Tibial nerve (tissue), 4 donors: ENCODE data around the gene SCYGR1. TPM values are rescaled to one million over a fixed set of nuclear protein-coding genes. Genes with fewer than 3 reads are reported as not detected.

Source experiments
- DNase-seq, 2 donors: peaks; one replicate each; pipeline ENCODE4 v3.0.0-alpha.2; 2019; ENCODE audit warnings: low spot score in 2 of 2
- H3K27ac ChIP-seq, 4 donors: fragments of 200-600 bp; sonication (generic) in 3 of 4; one replicate each; pipeline ENCODE4 v1.5.1; 2017 to 2019; ENCODE audit warnings: mild to moderate bottlenecking in 1 of 4
- H3K27me3 ChIP-seq, 2 donors: fragments of 200-600 bp; sonication (generic) in 1 of 2; one replicate each; pipeline versions ENCODE4 v1.5.1 to v1.6.0; 2017 to 2019
- H3K36me3 ChIP-seq, 3 donors: fragments of 200-600 bp; sonication (generic); one replicate each; pipeline ENCODE4 v1.5.1; 2018 to 2019
- H3K4me1 ChIP-seq, 4 donors: fragments of 200-600 bp; sonication (generic) in 3 of 4; one replicate each; pipeline ENCODE4 v1.5.1; 2017 to 2019
- H3K4me3 ChIP-seq, 4 donors: fragments of 200-600 bp; sonication (generic) in 3 of 4; one replicate each; pipeline ENCODE4 v1.5.1; 2017 to 2019; ENCODE audit warnings: mild to moderate bottlenecking in 1 of 4, moderate library complexity in 1 of 4
- H3K9me3 ChIP-seq, 4 donors: fragments of 200-600 bp; sonication (generic) in 3 of 4; one replicate each; pipeline ENCODE4 v1.5.1; 2017 to 2019
- CTCF ChIP-seq, 5 experiments: fragments of 200-600 bp in 3 of 5; fragments of 450-650 bp in 2 of 5; sonication (generic) in 3 of 5; IDR thresholded peaks; one replicate each; pipeline ENCODE4 v1.5.1; 2016 to 2019; ENCODE audit warnings: antibody characterized with exemption in 5 of 5, mild to moderate bottlenecking in 3 of 5, moderate library complexity in 2 of 5
- EP300 ChIP-seq, 2 donors: sonication (generic); formaldehyde crosslinking; IDR thresholded peaks; one replicate each; pipeline ENCODE4 v1.6.1; 2017; ENCODE audit warnings: antibody characterized with exemption in 2 of 2, mild to moderate bottlenecking in 1 of 2
- POLR2A ChIP-seq, 2 donors: fragments of 450-650 bp; IDR thresholded peaks; one replicate each; pipeline ENCODE4 v1.6.1; 2017; ENCODE audit warnings: antibody characterized with exemption in 2 of 2, mild to moderate bottlenecking in 2 of 2, moderate library complexity in 2 of 2
- WGBS, 2 donors: methylation state at CpG; one replicate each; pipeline ENCODE4 v1.1.5; 2018; 5-methylcytosine and 5-hydroxymethylcytosine counted together
- total RNA-seq, 4 donors: library from RNA; depleted of rRNA; stranded (reverse); fragments of >200 nt; gene quantifications; one replicate each; pipeline ENCODE4 v1.1.0, GENCODE V29; 2016

The SCYGR1 gene
- total RNA-seq, 4 donors from 2014 or later: not detected

- TF ChIP-seq POLR2A (IDR thresholded peaks at IDR 0.05) (no peak), EP300 (IDR thresholded peaks at IDR 0.05) (no peak), CTCF (IDR thresholded peaks at IDR 0.05) (no peak)
- H3K27ac ChIP-seq: no peak overlapping the region
- 72% methylated on average over 6 of the region's 6 CpGs for WGBS, 2 donors
- peaks cover 0 to 7% (median 0%) of the 10 kb centered on the region in 4 donors for H3K4me1 ChIP-seq
- no peaks in the 10 kb centered on the region for H3K9me3 ChIP-seq
- no peaks in the 10 kb centered on the region for H3K27me3 ChIP-seq
- H3K4me3 ChIP-seq: no peak overlapping the region
- DNase-seq: no peak
- H3K36me3 ChIP-seq: peaks cover 0 to 45% (median 0%) of the 10 kb centered on the region in 3 donors
Measured at GRCh38 chr2:227340106-227340505, 47.6 kb downstream of the SCYGR1 start.

GRCh38 chr2:227339098-227339599 is 48.6 kb downstream of the SCYGR1 start:
- H3K27ac ChIP-seq: no peak overlapping the region
- TF ChIP-seq EP300 (IDR thresholded peaks at IDR 0.05) (no peak), CTCF (IDR thresholded peaks at IDR 0.05) (no peak), POLR2A (IDR thresholded peaks at IDR 0.05) (no peak)
- no peaks in the 10 kb centered on the region for H3K27me3 ChIP-seq
- DNase-seq: no peak
- WGBS, 2 donors: 84 to 88% methylated on average over 2 of the region's 2 CpGs
- no peaks in the 10 kb centered on the region for H3K9me3 ChIP-seq
- no peak overlapping the region for H3K4me3 ChIP-seq
- peaks cover 0 to 52% (median 2%) of the 10 kb centered on the region in 3 donors for H3K36me3 ChIP-seq
- H3K4me1 ChIP-seq: peaks cover 0 to 7% (median 0%) of the 10 kb centered on the region in 4 donors

Other genes with a start within 250 kb of the SCYGR1 start
- 1 to 10 TPM in 3 of 4 donors, under 1 TPM in 1; 0.90 to 5.7 (median 3.1) TPM for gene COL4A4, start 223.7 kb downstream of the SCYGR1 start, total RNA-seq
- 1 to 10 TPM; 3.9 to 8.6 (median 7.6) TPM for gene COL4A3, start 223.3 kb downstream of the SCYGR1 start, total RNA-seq
- gene MFF, start 62.7 kb downstream of the SCYGR1 start, total RNA-seq: 100 to 1,000 TPM in 3 of 4 donors, 10 to 100 TPM in 1; 98.1 to 124 (median 103) TPM
- not detected for gene TM4SF20, start 8.6 kb downstream of the SCYGR1 start, total RNA-seq
- gene AGFG1, start 84.2 kb upstream of the SCYGR1 start, total RNA-seq: 10 to 100 TPM; 42.1 to 83.1 (median 53.5) TPM
- gene SCYGR2, start 210.9 kb upstream of the SCYGR1 start, total RNA-seq: not detected
- gene SCYGR3, start 226.9 kb upstream of the SCYGR1 start, total RNA-seq: not detected
- gene SCYGR4, start 229.5 kb upstream of the SCYGR1 start, total RNA-seq: not detected